GM23338 (cell line): ENCODE measurements around the gene SND1. TPM values are rescaled to one million over a fixed set of nuclear protein-coding genes. Genes with fewer than 3 reads are reported as not detected.

Experiments
- ATAC-seq: fragments of 200-7000 bp; cut with Tn5 transposase; 3 replicates; pipeline ENCODE4 v1.9.1; 2020
- DNase-seq: peaks from one replicate; pipeline ENCODE4 v3.0.0-alpha.2; 2015; ENCODE audit warnings: low spot score
- H2AFZ ChIP-seq: fragments of 200-600 bp; sonication (generic); 2 replicates; pipeline ENCODE4 v1.8.0; 2016; ENCODE audit warnings: antibody characterized with exemption, mild to moderate bottlenecking, moderate library complexity
- H3F3A ChIP-seq: fragments of 200-600 bp; sonication (generic); replicated peaks from 2 replicates; pipeline ENCODE4 v1.8.0; 2017; ENCODE audit warnings: antibody characterized with exemption, mixed run types, low read depth
- H3K27ac ChIP-seq: fragments of 200-600 bp; sonication (generic); 2 replicates; pipeline ENCODE4 v1.6.1; 2016; ENCODE audit warnings: low read depth
- H3K27me3 ChIP-seq: fragments of 200-600 bp; sonication (generic); 2 replicates; pipeline ENCODE4 v1.8.0; 2016; ENCODE audit warnings: mild to moderate bottlenecking, mixed run types, moderate library complexity; ENCODE audit not compliant: insufficient read depth
- H3K36me3 ChIP-seq: fragments of 200-600 bp; sonication (generic); 2 replicates; pipeline ENCODE4 v1.8.0; 2016; ENCODE audit warnings: mild to moderate bottlenecking; ENCODE audit not compliant: insufficient read depth
- H3K4me1 ChIP-seq: fragments of 200-600 bp; sonication (generic); 2 replicates; pipeline ENCODE4 v1.8.0; 2016; ENCODE audit warnings: mild to moderate bottlenecking, moderate library complexity; ENCODE audit not compliant: insufficient read depth
- H3K4me2 ChIP-seq: fragments of 200-600 bp; sonication (generic); 2 replicates; pipeline ENCODE4 v1.7.1; 2017; ENCODE audit warnings: mixed run types
- H3K4me3 ChIP-seq: fragments of 200-600 bp; sonication (generic); 2 replicates; pipeline ENCODE4 v1.6.1; 2016; ENCODE audit warnings: mixed run types
- H3K79me2 ChIP-seq: fragments of 200-600 bp; sonication (generic); replicated peaks from 2 replicates; pipeline ENCODE4 v1.8.0; 2017; ENCODE audit warnings: mild to moderate bottlenecking; ENCODE audit not compliant: insufficient read depth
- H3K9me2 ChIP-seq: fragments of 200-600 bp; sonication (generic); 2 replicates; pipeline ENCODE4 v1.8.0; 2017; ENCODE audit not compliant: insufficient read depth
- H4K20me1 ChIP-seq: fragments of 200-600 bp; sonication (generic); replicated peaks from 2 replicates; pipeline ENCODE4 v1.8.0; 2017; ENCODE audit warnings: mild to moderate bottlenecking; ENCODE audit not compliant: insufficient read depth
- H3K27ac Mint-ChIP-seq: 2 replicates; pipeline ENCODE4 v1.8.0; 2020; ENCODE audit warnings: inconsistent platforms, mild to moderate bottlenecking, moderate library complexity, mixed read lengths
- H3K27me3 Mint-ChIP-seq: 3 replicates; pipeline ENCODE4 v1.8.0; 2022; ENCODE audit warnings: low read depth, mild to moderate bottlenecking, moderate library complexity, mixed read lengths, inconsistent platforms; ENCODE audit not compliant: insufficient read depth, poor library complexity
- H3K36me3 Mint-ChIP-seq: 3 replicates; pipeline ENCODE4 v1.8.0; 2021; ENCODE audit warnings: low read depth, mild to moderate bottlenecking, inconsistent platforms, moderate library complexity, mixed read lengths
- H3K4me1 Mint-ChIP-seq: 3 replicates; pipeline ENCODE4 v1.8.0; 2020; ENCODE audit warnings: mild to moderate bottlenecking, inconsistent platforms, mixed read lengths
- H3K4me3 Mint-ChIP-seq: 3 replicates; pipeline ENCODE4 v1.8.0; 2021; ENCODE audit warnings: moderate library complexity, mild to moderate bottlenecking, inconsistent platforms, mixed read lengths
- H3K9me3 Mint-ChIP-seq: 3 replicates; pipeline ENCODE4 v1.8.0; 2020; ENCODE audit warnings: moderate library complexity, mild to moderate bottlenecking, inconsistent platforms, mixed read lengths
- CREB1 ChIP-seq: fragments of 250-450 bp; sonication (Bioruptor Pico); IDR thresholded peaks from 2 replicates; pipeline ENCODE4 v1.5.0; 2020; ENCODE audit warnings: low read depth, mild to moderate bottlenecking, moderate library complexity
- EZH2 ChIP-seq: fragments of 200-600 bp; sonication (generic); IDR thresholded peaks from one replicate; pipeline ENCODE4 v1.8.0; 2017; ENCODE audit warnings: antibody characterized with exemption, mild to moderate bottlenecking, low read depth; ENCODE audit not compliant: unreplicated experiment
- EZH2phosphoT487 ChIP-seq: fragments of 200-600 bp; sonication (generic); IDR thresholded peaks from one replicate; pipeline ENCODE4 v1.8.1; 2018; ENCODE audit warnings: antibody characterized with exemption; ENCODE audit not compliant: unreplicated experiment
- JUNB ChIP-seq: IDR thresholded peaks from one replicate; pipeline ENCODE4 v1.6.1; 2016; ENCODE audit warnings: antibody characterized with exemption; ENCODE audit not compliant: unreplicated experiment
- NANOG ChIP-seq: IDR thresholded peaks from 2 replicates; pipeline ENCODE4 v1.6.1; 2016; ENCODE audit warnings: antibody characterized with exemption, borderline replicate concordance
- POLR2AphosphoS5 ChIP-seq: IDR thresholded peaks from 2 replicates; pipeline ENCODE4 v1.6.1; 2016; ENCODE audit warnings: antibody characterized with exemption, low read depth
- ZNF114 ChIP-seq: fragments of 250-450 bp; sonication (Bioruptor Pico); IDR thresholded peaks from 2 replicates; pipeline ENCODE4 v1.5.0; 2020; ENCODE audit warnings: mild to moderate bottlenecking, moderate library complexity
- ZNF331 ChIP-seq: fragments of 250-450 bp; sonication (Bioruptor Pico); IDR thresholded peaks from 2 replicates; pipeline ENCODE4 v1.5.0; 2020; ENCODE audit warnings: low read depth, mild to moderate bottlenecking, moderate library complexity
- polyA plus RNA-seq: library from polyadenylated mRNA; unstranded; fragments of >200 nt; fragmentation: Nextera tagmentation; extraction: Ambion mirVana; gene quantifications from 2 replicates; pipeline ENCODE4 v1.2.1, GENCODE V29; 2016
- total RNA-seq: library from RNA; depleted of rRNA; stranded (reverse); fragments of >200 nt; shearing (Covaris generic); gene quantifications from 2 replicates; pipeline ENCODE4 v1.2.3, GENCODE V29; 2014
- TF ChIP-seq, protein P1 (sequence below), 2 experiments: fragments of 200-600 bp in 1 of 2; sonication (generic) in 1 of 2; conservative IDR thresholded peaks; 2 replicates each; pipeline versions ENCODE4 v1.5.1 to v1.6.1; 2016 to 2017; ENCODE audit warnings: antibody characterized with exemption in 2 of 2, low read depth in 2 of 2, mild to moderate bottlenecking in 2 of 2, moderate library complexity in 1 of 2
- TF ChIP-seq, protein P2 (sequence below): IDR thresholded peaks from one replicate; pipeline ENCODE4 v1.6.1; 2018; ENCODE audit warnings: antibody characterized with exemption; ENCODE audit not compliant: unreplicated experiment
- TF ChIP-seq, protein P3 (sequence below): IDR thresholded peaks from 2 replicates; pipeline ENCODE4 v1.6.1; 2016; ENCODE audit warnings: antibody characterized with exemption

Gene SND1
- total and polyA plus RNA-seq, 2 experiments from 2014 or later: 107 to 254 TPM

DNA sequence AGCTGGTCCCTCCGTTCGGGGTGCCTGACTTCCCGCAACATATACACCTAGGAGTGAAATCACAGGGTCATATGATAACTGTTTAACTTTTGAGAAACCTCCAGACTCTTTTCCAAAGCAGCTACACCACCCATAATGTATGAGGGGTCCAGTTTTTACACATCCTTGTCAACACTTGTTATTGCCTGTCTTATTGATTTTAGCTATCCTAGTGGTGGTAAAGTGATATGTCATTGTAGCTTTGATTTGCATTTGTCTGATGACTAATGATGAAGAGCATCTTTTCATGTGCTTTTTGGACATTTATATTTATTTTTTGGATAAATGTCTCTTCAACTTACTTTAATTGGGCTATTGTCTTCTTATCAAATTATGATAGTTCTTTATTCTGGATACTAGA is 29.0 kb downstream of the SND1 start:
- Histone ChIP-seq H3K9me2 (no peaks in the 10 kb centered on the region), H2AFZ (no peak overlapping the region), H3K4me2 (no peak overlapping the region; the same call in 1 of the 2 replicates), H3F3A (peaks cover 8% of the 10 kb centered on the region), H3K36me3 (no peaks in the 10 kb centered on the region; the same call in 1 of the 2 replicates), H3K79me2 (peaks cover 88% of the 10 kb centered on the region), H3K4me3 (no peak overlapping the region), H3K4me1 (peaks cover 77% of the 10 kb centered on the region), H3K27ac (no peak overlapping the region), H4K20me1 (peaks cover 8% of the 10 kb centered on the region; the same call in 1 of the 2 replicates), H3K27me3 (no peaks in the 10 kb centered on the region)
- Mint-ChIP-seq H3K27ac (peak overlapping the region; percentile 93), H3K4me3 (no peak overlapping the region), H3K36me3 (peaks cover 27% of the 10 kb centered on the region; the same call in 2 of the 3 replicates), H3K9me3 (peaks cover 2% of the 10 kb centered on the region; the same call in 1 of the 3 replicates), H3K27me3 (peaks cover 12% of the 10 kb centered on the region), H3K4me1 (peaks cover 86% of the 10 kb centered on the region)
- ATAC-seq (no peak), DNase-seq (no peak)
- TF ChIP-seq, protein P1, sequence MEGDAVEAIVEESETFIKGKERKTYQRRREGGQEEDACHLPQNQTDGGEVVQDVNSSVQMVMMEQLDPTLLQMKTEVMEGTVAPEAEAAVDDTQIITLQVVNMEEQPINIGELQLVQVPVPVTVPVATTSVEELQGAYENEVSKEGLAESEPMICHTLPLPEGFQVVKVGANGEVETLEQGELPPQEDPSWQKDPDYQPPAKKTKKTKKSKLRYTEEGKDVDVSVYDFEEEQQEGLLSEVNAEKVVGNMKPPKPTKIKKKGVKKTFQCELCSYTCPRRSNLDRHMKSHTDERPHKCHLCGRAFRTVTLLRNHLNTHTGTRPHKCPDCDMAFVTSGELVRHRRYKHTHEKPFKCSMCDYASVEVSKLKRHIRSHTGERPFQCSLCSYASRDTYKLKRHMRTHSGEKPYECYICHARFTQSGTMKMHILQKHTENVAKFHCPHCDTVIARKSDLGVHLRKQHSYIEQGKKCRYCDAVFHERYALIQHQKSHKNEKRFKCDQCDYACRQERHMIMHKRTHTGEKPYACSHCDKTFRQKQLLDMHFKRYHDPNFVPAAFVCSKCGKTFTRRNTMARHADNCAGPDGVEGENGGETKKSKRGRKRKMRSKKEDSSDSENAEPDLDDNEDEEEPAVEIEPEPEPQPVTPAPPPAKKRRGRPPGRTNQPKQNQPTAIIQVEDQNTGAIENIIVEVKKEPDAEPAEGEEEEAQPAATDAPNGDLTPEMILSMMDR (conservative IDR thresholded peaks at IDR 0.05; ENCODE audit: low read depth in 2 of 2): 0 out of 4 replicates have a peak, but pooled peaks of 1 of the 2 experiments have one; percentile 19
- TF ChIP-seq CREB1: no peak

DNA sequence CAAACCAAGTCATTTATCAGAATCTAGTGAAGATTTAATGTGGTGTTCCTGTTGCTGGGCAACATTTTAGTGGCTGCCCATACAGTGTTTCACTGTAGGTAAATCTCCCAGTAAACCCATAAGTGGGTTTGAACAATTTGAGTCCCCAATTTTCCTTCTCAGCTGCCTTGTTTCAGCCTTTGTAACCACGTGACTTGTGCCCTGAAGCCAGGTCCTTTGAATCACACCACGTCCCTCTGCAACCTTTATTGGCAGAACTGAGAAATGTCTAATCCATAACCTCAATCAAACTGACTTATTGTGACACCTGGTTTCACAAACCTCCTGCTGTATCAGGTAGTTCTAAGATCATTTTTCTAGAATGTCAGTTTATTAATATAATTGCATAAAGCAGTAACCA is 30.1 kb downstream of the SND1 start:
- DNase-seq (no peak), ATAC-seq (no peak)
- Histone ChIP-seq H3K79me2 (peaks cover 88% of the 10 kb centered on the region), H3K27ac (peak overlapping the region; percentile 96), H3K4me2 (peak overlapping the region; percentile 54), H3K36me3 (peaks cover 5% of the 10 kb centered on the region; the same call in 1 of the 2 replicates), H3K4me1 (peaks cover 78% of the 10 kb centered on the region), H3K4me3 (no peak overlapping the region), H2AFZ (no peak overlapping the region), H3F3A (peaks cover 8% of the 10 kb centered on the region), H3K27me3 (no peaks in the 10 kb centered on the region), H4K20me1 (no peaks in the 10 kb centered on the region), H3K9me2 (no peaks in the 10 kb centered on the region)
- H3K4me3 Mint-ChIP-seq: peak overlapping the region; percentile 2; the same call in 1 of the 3 replicates
- H3K27ac Mint-ChIP-seq: peak overlapping the region; percentile 90
- H3K27me3 Mint-ChIP-seq: peaks cover 13% of the 10 kb centered on the region
- H3K4me1 Mint-ChIP-seq: peaks cover 93% of the 10 kb centered on the region
- peaks cover 31% of the 10 kb centered on the region; the same call in 2 of the 3 replicates for H3K36me3 Mint-ChIP-seq
- H3K9me3 Mint-ChIP-seq: peaks cover 2% of the 10 kb centered on the region; the same call in 1 of the 3 replicates
- TF ChIP-seq ZNF331 (CRISPR knock-in tag) (no peak), NANOG (no peak), EZH2 (no peak), EZH2phosphoT487 (no peak), CREB1 (no peak), JUNB (no peak), ZNF114 (CRISPR knock-in tag) (no peak), POLR2AphosphoS5 (no peak)
- TF ChIP-seq, protein P1 (conservative IDR thresholded peaks at IDR 0.05; ENCODE audit: low read depth in 2 of 2): no peak
- TF ChIP-seq, protein P2, sequence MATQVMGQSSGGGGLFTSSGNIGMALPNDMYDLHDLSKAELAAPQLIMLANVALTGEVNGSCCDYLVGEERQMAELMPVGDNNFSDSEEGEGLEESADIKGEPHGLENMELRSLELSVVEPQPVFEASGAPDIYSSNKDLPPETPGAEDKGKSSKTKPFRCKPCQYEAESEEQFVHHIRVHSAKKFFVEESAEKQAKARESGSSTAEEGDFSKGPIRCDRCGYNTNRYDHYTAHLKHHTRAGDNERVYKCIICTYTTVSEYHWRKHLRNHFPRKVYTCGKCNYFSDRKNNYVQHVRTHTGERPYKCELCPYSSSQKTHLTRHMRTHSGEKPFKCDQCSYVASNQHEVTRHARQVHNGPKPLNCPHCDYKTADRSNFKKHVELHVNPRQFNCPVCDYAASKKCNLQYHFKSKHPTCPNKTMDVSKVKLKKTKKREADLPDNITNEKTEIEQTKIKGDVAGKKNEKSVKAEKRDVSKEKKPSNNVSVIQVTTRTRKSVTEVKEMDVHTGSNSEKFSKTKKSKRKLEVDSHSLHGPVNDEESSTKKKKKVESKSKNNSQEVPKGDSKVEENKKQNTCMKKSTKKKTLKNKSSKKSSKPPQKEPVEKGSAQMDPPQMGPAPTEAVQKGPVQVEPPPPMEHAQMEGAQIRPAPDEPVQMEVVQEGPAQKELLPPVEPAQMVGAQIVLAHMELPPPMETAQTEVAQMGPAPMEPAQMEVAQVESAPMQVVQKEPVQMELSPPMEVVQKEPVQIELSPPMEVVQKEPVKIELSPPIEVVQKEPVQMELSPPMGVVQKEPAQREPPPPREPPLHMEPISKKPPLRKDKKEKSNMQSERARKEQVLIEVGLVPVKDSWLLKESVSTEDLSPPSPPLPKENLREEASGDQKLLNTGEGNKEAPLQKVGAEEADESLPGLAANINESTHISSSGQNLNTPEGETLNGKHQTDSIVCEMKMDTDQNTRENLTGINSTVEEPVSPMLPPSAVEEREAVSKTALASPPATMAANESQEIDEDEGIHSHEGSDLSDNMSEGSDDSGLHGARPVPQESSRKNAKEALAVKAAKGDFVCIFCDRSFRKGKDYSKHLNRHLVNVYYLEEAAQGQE: no peak
- TF ChIP-seq, protein P3, sequence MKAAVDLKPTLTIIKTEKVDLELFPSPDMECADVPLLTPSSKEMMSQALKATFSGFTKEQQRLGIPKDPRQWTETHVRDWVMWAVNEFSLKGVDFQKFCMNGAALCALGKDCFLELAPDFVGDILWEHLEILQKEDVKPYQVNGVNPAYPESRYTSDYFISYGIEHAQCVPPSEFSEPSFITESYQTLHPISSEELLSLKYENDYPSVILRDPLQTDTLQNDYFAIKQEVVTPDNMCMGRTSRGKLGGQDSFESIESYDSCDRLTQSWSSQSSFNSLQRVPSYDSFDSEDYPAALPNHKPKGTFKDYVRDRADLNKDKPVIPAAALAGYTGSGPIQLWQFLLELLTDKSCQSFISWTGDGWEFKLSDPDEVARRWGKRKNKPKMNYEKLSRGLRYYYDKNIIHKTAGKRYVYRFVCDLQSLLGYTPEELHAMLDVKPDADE: no peak
